ENCODE results near the gene CXCL14. TPM values are rescaled to one million over a fixed set of nuclear protein-coding genes. Genes with fewer than 3 reads are reported as not detected.

The CXCL14 gene
- total RNA-seq, 2 experiments from 2014 or later, result not detected

DNA sequence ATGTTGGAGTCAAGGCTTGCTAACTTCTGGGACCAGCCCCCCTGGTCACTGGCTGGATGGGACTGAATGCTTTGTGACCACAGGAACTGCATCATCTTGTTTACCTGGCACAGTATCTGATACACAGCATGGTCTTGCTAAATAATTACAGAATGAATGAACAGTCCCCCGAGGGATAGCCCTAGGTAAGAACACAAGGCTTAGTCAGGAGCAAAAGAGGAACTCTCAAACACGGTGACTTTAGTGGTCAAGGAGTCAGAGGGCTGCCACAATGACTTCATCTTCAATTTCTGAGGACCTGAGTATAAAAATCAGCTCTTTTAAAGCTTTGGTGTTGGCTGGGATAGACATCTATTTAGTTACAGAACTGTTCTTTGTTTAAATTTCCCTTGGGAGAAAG, 15.1 kb upstream of the CXCL14 start:
- Mint-ChIP-seq H3K4me1 (ENCODE audit: low read depth) (no peaks in the 10 kb centered on the region), H3K4me3 (no peak overlapping the region), H3K27me3 (ENCODE audit: low read depth) (peaks cover 6% of the 10 kb centered on the region), H3K27ac (no peak overlapping the region), H3K36me3 (ENCODE audit: low read depth) (no peaks in the 10 kb centered on the region), H3K9me3 (ENCODE audit: insufficient read depth) (no peaks in the 10 kb centered on the region)
- no peak for DNase-seq
- no peak for ATAC-seq
- ChIA-PET POLR2A (no interaction called here), CTCF (no interaction called here)

DNA sequence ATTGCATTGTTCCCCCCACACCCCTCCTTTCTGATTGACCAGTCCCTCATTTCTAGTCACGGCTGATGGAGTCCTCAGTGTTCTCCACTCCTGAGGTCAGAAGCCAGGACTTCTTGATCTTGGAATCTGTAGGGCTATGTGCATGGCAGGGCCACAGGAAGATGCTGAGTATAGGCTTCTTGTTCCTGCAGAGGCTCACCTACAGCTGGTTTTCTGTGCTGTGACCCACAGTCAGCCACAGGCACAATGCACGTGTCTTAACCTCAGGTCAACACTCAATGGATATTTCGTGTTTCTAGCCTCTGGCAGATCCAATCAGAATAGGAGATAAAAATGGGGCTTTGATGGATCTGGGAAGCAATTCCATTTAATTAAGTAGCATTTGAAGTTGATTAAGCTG, 14.3 kb upstream of the CXCL14 start:
- Mint-ChIP-seq H3K27ac (no peak overlapping the region), H3K9me3 (ENCODE audit: insufficient read depth) (no peaks in the 10 kb centered on the region), H3K4me3 (no peak overlapping the region), H3K4me1 (ENCODE audit: low read depth) (no peaks in the 10 kb centered on the region), H3K36me3 (ENCODE audit: low read depth) (no peaks in the 10 kb centered on the region), H3K27me3 (ENCODE audit: low read depth) (peaks cover 3% of the 10 kb centered on the region)
- CTCF ChIA-PET, result no interaction called here
- ATAC-seq, result no peak
- POLR2A ChIA-PET, result no interaction called here
- no peak for DNase-seq

DNA sequence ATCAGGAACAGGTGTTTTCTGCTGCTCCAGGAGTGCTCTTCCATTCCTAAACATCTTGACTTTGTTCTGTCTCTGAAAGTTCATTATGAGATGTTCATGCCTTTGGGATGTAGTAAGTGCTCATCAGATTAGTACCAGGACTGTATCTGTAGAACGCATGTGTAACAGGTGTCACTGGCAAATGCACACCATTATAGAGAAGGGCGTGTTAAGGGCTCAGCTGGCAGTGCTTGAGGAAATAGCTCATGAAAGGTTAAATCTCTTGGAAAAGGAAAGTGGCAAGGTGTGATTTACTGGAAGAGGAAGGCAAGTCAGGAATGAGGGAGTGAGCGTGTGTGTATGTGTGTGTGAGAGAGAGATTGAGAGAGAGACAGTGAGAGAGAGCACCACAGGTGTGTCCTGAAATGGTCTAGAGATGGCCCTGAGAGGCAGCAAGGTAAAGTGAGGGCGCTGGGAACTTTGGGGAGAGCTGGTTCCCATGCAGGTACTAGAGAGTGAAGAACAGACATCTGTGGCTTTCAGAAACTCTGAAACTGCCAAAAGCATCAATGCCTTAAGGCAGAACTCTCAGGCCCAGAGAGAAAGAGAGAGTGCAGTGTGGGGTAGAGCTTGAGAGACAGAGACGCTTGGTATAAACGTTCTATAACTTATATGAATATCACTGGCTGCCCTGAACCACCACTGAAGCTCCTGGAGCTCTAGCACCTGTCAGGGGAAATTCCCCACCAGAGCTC, 13.7 kb upstream of the CXCL14 start:
- CTCF ChIA-PET, result no interaction called here
- H3K27me3 Mint-ChIP-seq (ENCODE audit: low read depth), result peaks cover 3% of the 10 kb centered on the region
- POLR2A ChIA-PET, result no interaction called here

DNA sequence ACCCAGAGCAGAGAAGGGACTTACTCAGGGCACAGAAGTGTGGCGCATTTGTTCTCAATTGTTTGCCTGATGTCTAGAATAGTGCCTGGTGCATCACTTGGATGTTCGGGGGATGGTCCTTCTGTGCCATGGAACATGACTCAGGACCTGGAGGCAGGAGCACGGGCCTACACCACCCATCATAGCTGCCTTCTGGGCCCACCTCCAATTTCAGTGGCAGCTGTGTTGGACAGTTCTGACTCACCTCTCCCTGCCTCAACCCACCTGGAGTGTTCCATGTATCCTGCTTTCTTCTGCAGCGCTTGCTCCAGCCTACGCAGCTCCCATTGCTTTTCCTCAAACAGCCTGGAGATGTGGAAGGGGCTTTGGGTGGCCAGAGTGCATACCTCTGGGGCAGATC, 12.5 kb upstream of the CXCL14 start:
- ChIA-PET POLR2A (no interaction called here), CTCF (no interaction called here)
- peaks cover 3% of the 10 kb centered on the region for H3K27me3 Mint-ChIP-seq (ENCODE audit: low read depth)
- no peak for DNase-seq
- no peaks in the 10 kb centered on the region for H3K9me3 Mint-ChIP-seq (ENCODE audit: insufficient read depth)
- ATAC-seq, result no peak
- no peak overlapping the region for H3K27ac Mint-ChIP-seq
- H3K36me3 Mint-ChIP-seq (ENCODE audit: low read depth), result no peaks in the 10 kb centered on the region
- H3K4me1 Mint-ChIP-seq (ENCODE audit: low read depth), result no peaks in the 10 kb centered on the region
- H3K4me3 Mint-ChIP-seq, result no peak overlapping the region

More for the DNA sequence above, 13.7 kb upstream of the CXCL14 start:
- DNase-seq (no peak), ATAC-seq (no peak)
- Mint-ChIP-seq H3K4me1 (ENCODE audit: low read depth) (no peaks in the 10 kb centered on the region), H3K36me3 (ENCODE audit: low read depth) (no peaks in the 10 kb centered on the region), H3K9me3 (ENCODE audit: insufficient read depth) (no peaks in the 10 kb centered on the region), H3K27ac (no peak overlapping the region), H3K4me3 (no peak overlapping the region)

DNA sequence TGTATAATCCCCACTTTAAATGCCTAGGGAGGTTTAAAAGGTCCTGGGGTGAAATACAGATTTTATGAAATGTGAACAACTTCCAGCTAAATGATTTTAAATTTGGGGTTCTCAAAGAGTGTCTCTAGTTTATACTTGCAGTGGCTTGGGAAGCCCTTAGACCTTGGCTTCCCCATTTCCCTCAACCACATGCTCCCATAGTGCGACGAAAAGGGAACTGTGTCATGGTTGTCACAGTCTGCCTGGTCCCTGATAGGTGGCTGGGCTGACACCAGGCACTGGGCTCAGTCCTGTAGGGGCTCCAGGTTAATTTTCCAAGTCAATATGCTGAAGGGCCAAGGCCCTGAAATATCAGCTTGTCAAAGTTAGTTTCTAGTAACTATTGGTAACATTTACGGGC, 10.4 kb upstream of the CXCL14 start:
- no peaks in the 10 kb centered on the region for H3K4me1 Mint-ChIP-seq (ENCODE audit: low read depth)
- H3K4me3 Mint-ChIP-seq, result no peak overlapping the region
- H3K36me3 Mint-ChIP-seq (ENCODE audit: low read depth), result no peaks in the 10 kb centered on the region
- no peak for ATAC-seq
- DNase-seq, result no peak
- POLR2A ChIA-PET, result no interaction called here
- H3K27me3 Mint-ChIP-seq (ENCODE audit: low read depth), result peaks cover 2% of the 10 kb centered on the region
- CTCF ChIA-PET, result no interaction called here
- no peaks in the 10 kb centered on the region for H3K9me3 Mint-ChIP-seq (ENCODE audit: insufficient read depth)
- no peak overlapping the region for H3K27ac Mint-ChIP-seq

DNA sequence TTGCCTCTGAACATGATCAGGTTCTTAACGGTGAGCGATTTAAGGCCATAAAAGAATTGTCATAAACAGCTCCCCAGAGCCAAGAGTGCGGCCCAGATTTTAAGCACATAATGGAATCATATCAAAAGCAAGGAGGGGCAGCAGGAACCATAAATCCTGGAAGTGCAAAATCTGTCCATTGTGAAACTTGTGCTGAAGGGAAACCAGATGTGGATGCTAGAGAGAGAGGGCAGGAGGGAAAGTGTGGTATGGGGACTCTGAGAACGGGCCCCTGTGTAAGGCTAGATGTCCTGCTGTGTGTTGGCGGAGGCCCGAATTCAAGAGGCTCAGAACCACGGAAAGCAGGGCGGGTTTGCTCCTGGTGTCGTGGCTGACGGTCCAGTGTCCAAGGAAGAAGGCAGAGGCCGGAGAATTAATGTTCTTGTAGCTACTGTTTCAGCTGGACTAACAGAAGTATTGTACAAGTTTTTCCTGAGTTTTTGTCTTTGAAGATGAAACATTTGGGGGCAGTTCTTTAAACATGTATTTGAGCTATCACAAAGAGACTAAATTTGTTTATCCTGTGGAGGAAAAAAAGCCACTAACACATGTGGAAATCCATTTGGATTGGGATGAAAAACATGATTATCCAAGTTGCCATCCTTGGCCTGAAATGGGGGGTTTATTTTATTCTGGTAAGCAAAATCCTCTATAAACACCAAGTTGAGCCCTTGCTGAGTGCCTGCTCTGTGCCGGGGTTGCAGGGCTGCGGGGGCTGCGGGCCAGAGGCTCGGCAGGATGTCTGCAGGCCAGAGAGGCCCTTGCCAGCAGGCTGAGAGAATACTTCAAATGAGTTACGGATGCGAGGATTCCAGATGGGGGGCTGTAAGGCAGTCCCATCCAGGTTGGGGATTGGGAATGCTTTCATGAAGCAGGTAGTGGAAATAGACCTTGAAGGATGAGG, 9.2 kb upstream of the CXCL14 start:
- Mint-ChIP-seq H3K27me3 (ENCODE audit: low read depth) (peaks cover 4% of the 10 kb centered on the region), H3K36me3 (ENCODE audit: low read depth) (no peaks in the 10 kb centered on the region), H3K27ac (no peak overlapping the region), H3K9me3 (ENCODE audit: insufficient read depth) (no peaks in the 10 kb centered on the region), H3K4me3 (no peak overlapping the region), H3K4me1 (ENCODE audit: low read depth) (no peaks in the 10 kb centered on the region)
- no peak for DNase-seq
- POLR2A ChIA-PET, result no interaction called here
- ATAC-seq, result no peak
- CTCF ChIA-PET, result interaction anchor here (1.4 kb wide), 1 partner anchor 22 kb away, joined by 3 read pairs; no protein-coding TSS in a partner anchor

DNA sequence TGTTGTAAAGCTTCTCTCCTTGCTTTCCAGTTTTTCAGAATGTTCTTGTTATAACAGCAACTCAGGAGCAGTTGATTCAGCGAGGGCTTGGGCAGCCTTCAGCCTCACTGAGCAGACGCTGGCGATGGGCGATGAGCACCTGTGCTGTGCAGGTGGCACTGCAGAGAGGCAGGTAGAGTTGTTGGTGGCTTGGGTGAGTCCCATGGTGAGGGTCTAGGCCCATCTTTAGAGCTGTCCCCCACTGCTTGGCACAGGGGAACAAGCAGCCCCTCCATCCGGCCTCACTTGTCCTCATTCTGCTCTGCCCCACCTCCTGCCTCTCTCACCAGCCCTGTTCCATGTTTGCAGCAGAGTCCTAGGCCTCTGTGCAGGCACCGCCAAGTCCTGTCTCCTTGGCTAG, 6.1 kb upstream of the CXCL14 start:
- DNase-seq (no peak), ATAC-seq (no peak)
- Mint-ChIP-seq H3K4me1 (ENCODE audit: low read depth) (no peaks in the 10 kb centered on the region), H3K36me3 (ENCODE audit: low read depth) (no peaks in the 10 kb centered on the region), H3K27me3 (ENCODE audit: low read depth) (peaks cover 13% of the 10 kb centered on the region), H3K9me3 (ENCODE audit: insufficient read depth) (no peaks in the 10 kb centered on the region), H3K27ac (no peak overlapping the region), H3K4me3 (no peak overlapping the region)
- ChIA-PET POLR2A (no interaction called here), CTCF (interaction anchor here (2.8 kb wide), 1 partner anchor 20 kb away, joined by 9 read pairs; no protein-coding TSS in a partner anchor)

DNA sequence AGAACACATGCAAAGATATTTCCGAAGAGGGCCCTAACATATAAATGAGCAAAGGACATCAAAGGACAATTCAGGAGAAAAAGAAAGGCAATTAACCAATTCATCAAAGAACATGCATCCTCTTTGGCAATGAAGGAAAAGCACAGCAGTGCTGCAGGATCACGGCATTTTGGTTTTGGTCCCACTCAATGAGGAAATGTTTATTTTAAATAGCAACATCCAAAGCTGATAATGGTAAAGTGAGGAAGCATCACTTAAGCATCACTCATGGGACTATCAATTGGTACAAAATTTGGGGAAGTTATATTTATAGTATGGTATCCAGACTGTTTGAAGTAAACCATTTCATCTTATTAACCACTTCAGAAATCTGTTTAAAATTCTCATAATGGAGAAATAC, 5.5 kb upstream of the CXCL14 start:
- DNase-seq, result no peak
- POLR2A ChIA-PET, result no interaction called here
- no peaks in the 10 kb centered on the region for H3K36me3 Mint-ChIP-seq (ENCODE audit: low read depth)

DNA sequence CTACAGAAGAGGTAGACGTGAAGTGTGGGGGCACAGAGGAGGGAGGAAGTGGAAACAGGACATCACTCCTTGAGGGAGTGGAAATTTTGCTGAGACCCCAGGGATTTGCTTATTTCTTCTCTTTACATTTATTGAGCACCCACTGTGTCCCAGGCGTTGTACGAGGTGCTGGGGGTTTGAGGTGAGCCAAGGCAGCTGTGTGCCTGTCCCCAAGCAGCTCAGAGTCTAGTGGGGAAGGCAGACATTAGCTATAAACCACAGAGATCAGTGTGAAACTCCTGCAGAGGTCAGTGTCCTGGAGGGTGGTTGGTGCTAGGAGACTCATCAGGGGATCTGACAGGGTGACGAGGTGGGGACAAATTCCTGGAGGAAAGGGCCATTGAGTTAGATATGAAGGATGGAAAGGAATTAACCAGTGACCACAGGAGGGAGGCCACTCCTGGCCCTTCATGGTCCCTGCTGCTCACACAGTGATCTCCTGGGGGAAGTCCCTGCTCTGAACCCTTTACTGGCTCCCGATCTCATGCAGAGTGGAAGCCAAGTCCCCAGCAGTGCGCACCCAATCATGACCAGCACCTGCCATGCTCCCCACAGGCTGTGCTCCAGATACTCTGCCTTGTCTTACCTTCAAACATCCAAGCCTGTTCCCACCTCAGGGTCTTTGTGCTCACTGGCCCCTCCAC, 3.4 kb upstream of the CXCL14 start:
- Mint-ChIP-seq H3K36me3 (ENCODE audit: low read depth) (no peaks in the 10 kb centered on the region), H3K27me3 (ENCODE audit: low read depth) (peaks cover 37% of the 10 kb centered on the region), H3K4me1 (ENCODE audit: low read depth) (no peaks in the 10 kb centered on the region), H3K4me3 (no peak overlapping the region), H3K9me3 (ENCODE audit: insufficient read depth) (no peaks in the 10 kb centered on the region), H3K27ac (no peak overlapping the region)
- no peak for DNase-seq
- CTCF ChIA-PET, result interaction anchor here (1.1 kb wide), 1 partner anchor 125 kb away, joined by 3 read pairs; no protein-coding TSS in a partner anchor
- POLR2A ChIA-PET, result no interaction called here
- ATAC-seq, result no peak

More for the DNA sequence above, 5.5 kb upstream of the CXCL14 start:
- no peaks in the 10 kb centered on the region for H3K4me1 Mint-ChIP-seq (ENCODE audit: low read depth)
- ATAC-seq, result no peak
- H3K4me3 Mint-ChIP-seq, result no peak overlapping the region
- no peak overlapping the region for H3K27ac Mint-ChIP-seq
- peaks cover 19% of the 10 kb centered on the region for H3K27me3 Mint-ChIP-seq (ENCODE audit: low read depth)
- no peaks in the 10 kb centered on the region for H3K9me3 Mint-ChIP-seq (ENCODE audit: insufficient read depth)
- CTCF ChIA-PET, result interaction anchor here (2.8 kb wide), 1 partner anchor 19 kb away, joined by 9 read pairs; no protein-coding TSS in a partner anchor

DNA sequence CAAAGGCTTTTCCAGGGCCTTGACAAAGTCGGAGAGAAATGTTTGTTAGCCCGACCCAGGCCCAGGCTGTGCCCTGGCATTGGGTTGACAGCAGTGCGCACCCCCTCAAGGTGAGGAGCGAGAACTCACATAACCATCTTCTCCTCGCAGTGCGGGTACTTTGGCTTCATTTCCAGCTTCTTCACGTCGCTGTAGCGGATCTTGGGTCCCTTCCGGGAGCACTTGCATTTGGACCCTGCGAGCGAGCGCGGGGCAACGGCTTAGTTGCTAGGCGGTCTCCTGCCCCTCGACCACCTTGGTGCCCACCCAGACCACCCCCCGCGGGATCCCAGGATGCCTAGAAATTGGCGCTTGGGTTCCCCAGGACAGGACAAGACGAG, 496 bp downstream of the CXCL14 start:
- POLR2A ChIA-PET, result no interaction called here
- no peak overlapping the region for H3K27ac Mint-ChIP-seq
- H3K36me3 Mint-ChIP-seq (ENCODE audit: low read depth), result no peaks in the 10 kb centered on the region
- peaks cover 45% of the 10 kb centered on the region for H3K27me3 Mint-ChIP-seq (ENCODE audit: low read depth)
- no peaks in the 10 kb centered on the region for H3K9me3 Mint-ChIP-seq (ENCODE audit: insufficient read depth)
- CTCF ChIA-PET, result interaction anchor here (1.6 to 3.5 kb wide), 2 partner anchors 12 to 18 kb away, joined by 7 to 17 read pairs; no protein-coding TSS in a partner anchor
- no peak for DNase-seq
- H3K4me1 Mint-ChIP-seq (ENCODE audit: low read depth), result no peaks in the 10 kb centered on the region
- H3K4me3 Mint-ChIP-seq, result no peak overlapping the region
- no peak for ATAC-seq

DNA sequence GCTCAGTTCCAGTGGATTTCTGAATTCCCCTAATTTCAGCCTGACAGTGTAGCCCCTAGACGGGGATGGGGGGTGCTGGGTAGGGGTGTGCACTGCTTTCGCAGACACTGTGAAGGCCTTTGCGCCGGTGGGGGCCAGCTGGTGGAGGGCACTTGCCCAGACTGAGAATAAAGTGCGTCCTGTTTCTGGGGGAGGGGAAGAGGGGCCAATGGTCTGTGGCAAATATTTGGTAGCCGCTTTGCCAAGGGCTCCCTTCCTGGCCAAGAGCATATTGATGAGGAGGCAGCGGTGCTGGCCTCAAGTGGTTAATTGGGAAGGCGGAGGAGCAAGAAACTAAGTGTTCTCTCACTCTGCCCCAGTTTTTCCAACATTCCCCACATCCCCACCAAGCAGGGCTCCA, 1.4 kb downstream of the CXCL14 start:
- DNase-seq (no peak), ATAC-seq (no peak)
- H3K27me3 Mint-ChIP-seq (ENCODE audit: low read depth), result peaks cover 44% of the 10 kb centered on the region
- no peaks in the 10 kb centered on the region for H3K36me3 Mint-ChIP-seq (ENCODE audit: low read depth)
- ChIA-PET CTCF (interaction anchor here (0.9 to 1.9 kb wide), 4 partner anchors 12 to 120 kb away, joined by 3 to 8 read pairs (median 3); no protein-coding TSS in a partner anchor), POLR2A (no interaction called here)
- H3K4me1 Mint-ChIP-seq (ENCODE audit: low read depth), result no peaks in the 10 kb centered on the region
- no peaks in the 10 kb centered on the region for H3K9me3 Mint-ChIP-seq (ENCODE audit: insufficient read depth)
- no peak overlapping the region for H3K4me3 Mint-ChIP-seq
- H3K27ac Mint-ChIP-seq, result no peak overlapping the region

All from activated CD8-positive, alpha-beta T cell treated with anti-CD3 and anti-CD28 coated beads, Interleukin-2, amount 10 ng/mL, durations not matched to agents 7 days and 5 days (primary cell).